OCI-LY7 (cell line): ENCODE results near the gene LSM14B. TPM values are rescaled to one million over a fixed set of nuclear protein-coding genes. Genes with fewer than 3 reads are reported as not detected.

Experiments
- BruUV-seq: library from RNA; stranded (reverse); fragments of 400-500 nt; replicated peaks from 2 replicates; lab custom pipeline; 2021; lab: Mats Ljungman, UMichigan
- CTCF ChIA-PET: fragments of 300-600 bp; sonication (Branson Sonifier 250); formaldehyde crosslinking; loops from one replicate; lab custom pipeline; 2022; ENCODE audit warnings: antibody characterized with exemption; ENCODE audit not compliant: unreplicated experiment; lab: Charles Lee
- POLR2A ChIA-PET: fragments of 300-600 bp; sonication (Branson Sonifier 250); formaldehyde crosslinking; loops from one replicate; lab custom pipeline; 2022; ENCODE audit warnings: antibody characterized with exemption; lab: Charles Lee
- DNase-seq: peaks from one replicate; pipeline ENCODE4 v3.0.0-alpha.2; 2015; ENCODE audit warnings: low spot score
- H2AFZ ChIP-seq: fragments of 200-600 bp; sonication (generic), shearing (Covaris generic); 2 replicates; pipeline ENCODE4 v1.6.1; 2014; ENCODE audit warnings: mild to moderate bottlenecking, antibody characterized with exemption, low read length, moderate library complexity
- H3K27ac ChIP-seq: fragments of 200-600 bp; sonication (generic); 2 replicates; pipeline ENCODE4 v1.5.1; 2014; ENCODE audit warnings: mixed run types, low read depth, mild to moderate bottlenecking, moderate library complexity, low read length, inconsistent platforms; ENCODE audit not compliant: poor library complexity, severe bottlenecking
- H3K36me3 ChIP-seq: fragments of 200-600 bp; sonication (generic); 2 replicates; pipeline ENCODE4 v1.6.1; 2014; ENCODE audit warnings: mild to moderate bottlenecking, antibody characterized with exemption, low read length, moderate library complexity, mixed read lengths; ENCODE audit not compliant: insufficient read depth
- H3K4me1 ChIP-seq: fragments of 200-600 bp; sonication (generic); 2 replicates; pipeline ENCODE4 v1.5.1; 2014; ENCODE audit warnings: mild to moderate bottlenecking, low read length; ENCODE audit not compliant: insufficient read depth, poor library complexity, severe bottlenecking
- H3K4me2 ChIP-seq: fragments of 200-600 bp; sonication (generic); 2 replicates; pipeline ENCODE4 v1.6.1; 2014; ENCODE audit warnings: mild to moderate bottlenecking, low read length
- H3K4me3 ChIP-seq: fragments of 200-600 bp; sonication (generic); 2 replicates; pipeline ENCODE4 v1.5.1; 2014; ENCODE audit warnings: mild to moderate bottlenecking, low read depth, low read length; ENCODE audit not compliant: poor library complexity, severe bottlenecking
- H3K79me2 ChIP-seq: fragments of 200-600 bp; sonication (generic); 2 replicates; pipeline ENCODE4 v1.6.1; 2016; ENCODE audit warnings: low read depth, mild to moderate bottlenecking, low read length, moderate library complexity, mixed read lengths; ENCODE audit not compliant: insufficient read depth
- H3K9me2 ChIP-seq: fragments of 200-600 bp; sonication (generic); 2 replicates; pipeline ENCODE4 v1.6.1; 2016; ENCODE audit warnings: mild to moderate bottlenecking, low read length, mixed read lengths; ENCODE audit not compliant: insufficient read depth
- H3K9me3 ChIP-seq: fragments of 200-600 bp; sonication (generic); 2 replicates; pipeline ENCODE4 v1.6.1; 2014; ENCODE audit warnings: mild to moderate bottlenecking, mixed run types, low read length, mixed read lengths
- H4K20me1 ChIP-seq: fragments of 200-600 bp; sonication (generic); 2 replicates; pipeline ENCODE4 v1.6.1; 2014; ENCODE audit warnings: mild to moderate bottlenecking, antibody characterized with exemption, low read length, moderate library complexity, mixed read lengths; ENCODE audit not compliant: insufficient read depth
- EZH2phosphoT487 ChIP-seq: fragments of 200-600 bp; sonication (generic); IDR thresholded peaks from 2 replicates; pipeline ENCODE4 v1.6.1; 2018; ENCODE audit warnings: low read depth, borderline replicate concordance, mild to moderate bottlenecking, mixed run types, antibody characterized with exemption, low read length, moderate library complexity, mixed read lengths
- intact Hi-C: fragments of 100-400 bp; cut with micrococcal nuclease; formaldehyde crosslinking; loops from one replicate; pipeline ENCODE4 v1.10.0; 2022; ENCODE audit not compliant: unreplicated experiment
- total RNA-seq, 2 experiments: library from RNA; depleted of rRNA in 1 of 2; stranded (reverse); fragments of >200 nt in 1 of 2; shearing (Covaris generic) in 1 of 2; gene quantifications; 2 replicates each; pipeline ENCODE4 v1.2.3, GENCODE V29; 2014 to 2022
- TF ChIP-seq, protein P1 (sequence below): fragments of 200-600 bp; sonication (generic); conservative IDR thresholded peaks from 2 replicates; pipeline ENCODE4 v1.5.1; 2014; ENCODE audit warnings: mild to moderate bottlenecking, antibody characterized with exemption, low read length, moderate library complexity, mixed read lengths

The LSM14B gene
- total RNA-seq, 2 experiments from 2014 or later = 44.7 to 53.7 TPM

DNA sequence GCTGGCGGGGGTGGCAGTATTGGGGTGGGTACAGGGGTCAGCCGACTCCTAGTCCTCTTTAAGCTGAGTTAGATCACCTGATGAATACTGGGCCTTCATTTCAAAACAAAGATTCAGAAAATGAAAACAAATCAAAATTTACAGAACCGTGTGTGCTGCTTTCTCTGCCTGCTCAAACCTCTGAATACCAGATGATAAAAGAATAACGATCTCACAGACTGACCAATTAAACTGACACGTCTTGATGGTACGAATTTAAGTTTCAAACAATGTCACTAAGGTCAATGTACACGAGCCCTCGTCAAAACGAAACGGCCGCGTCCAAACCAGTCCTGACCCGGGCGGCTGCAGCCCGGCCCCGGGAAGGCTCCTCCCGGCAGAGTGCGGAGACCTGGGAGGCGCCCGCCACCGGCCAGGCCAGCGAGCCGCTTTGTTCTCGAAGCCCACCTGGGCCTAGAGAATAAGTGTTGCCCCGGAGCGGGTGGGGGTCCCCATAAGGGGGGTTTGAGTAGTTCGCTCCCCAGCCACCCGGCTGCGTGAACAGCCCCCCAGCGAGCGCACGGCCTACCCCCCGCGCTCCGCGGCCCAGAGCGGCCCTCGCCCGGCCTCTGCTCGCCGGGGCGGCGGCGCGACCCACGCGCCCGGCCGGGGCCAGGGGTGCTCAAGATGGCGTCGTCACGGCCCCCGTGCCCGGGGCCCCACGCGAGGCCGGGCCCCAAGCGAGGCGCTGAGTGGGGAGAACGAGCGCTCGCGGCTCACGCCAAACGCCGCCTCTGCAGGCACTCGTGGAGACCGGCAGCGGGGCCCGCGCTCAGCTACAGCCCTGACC is 20.2 kb downstream of the LSM14B start:
- POLR2A ChIA-PET = interaction anchor here (1.0 to 1.3 kb wide), 2 partner anchors 22 to 42 kb away, joined by 3 to 5 read pairs; no protein-coding TSS in a partner anchor
- intact Hi-C loops = loop anchor here (1.0 to 5.0 kb wide), 3 partner anchors 20 to 75 kb away; partner anchors contain the start of genes LSM14B and TAF4
- Histone ChIP-seq H3K4me3 (peak overlapping the region; percentile 98), H3K27ac (peak overlapping the region; percentile 37), H4K20me1 (peaks cover 26% of the 10 kb centered on the region), H2AFZ (no peak overlapping the region), H3K9me3 (no peaks in the 10 kb centered on the region), H3K36me3 (peaks cover 51% of the 10 kb centered on the region), H3K4me1 (peaks cover 25% of the 10 kb centered on the region), H3K4me2 (peak overlapping the region; percentile 78), H3K79me2 (peaks cover 58% of the 10 kb centered on the region), H3K9me2 (no peaks in the 10 kb centered on the region)
- CTCF ChIA-PET = no interaction called here
- TF ChIP-seq EZH2phosphoT487 = no peak
- TF ChIP-seq, protein P1, sequence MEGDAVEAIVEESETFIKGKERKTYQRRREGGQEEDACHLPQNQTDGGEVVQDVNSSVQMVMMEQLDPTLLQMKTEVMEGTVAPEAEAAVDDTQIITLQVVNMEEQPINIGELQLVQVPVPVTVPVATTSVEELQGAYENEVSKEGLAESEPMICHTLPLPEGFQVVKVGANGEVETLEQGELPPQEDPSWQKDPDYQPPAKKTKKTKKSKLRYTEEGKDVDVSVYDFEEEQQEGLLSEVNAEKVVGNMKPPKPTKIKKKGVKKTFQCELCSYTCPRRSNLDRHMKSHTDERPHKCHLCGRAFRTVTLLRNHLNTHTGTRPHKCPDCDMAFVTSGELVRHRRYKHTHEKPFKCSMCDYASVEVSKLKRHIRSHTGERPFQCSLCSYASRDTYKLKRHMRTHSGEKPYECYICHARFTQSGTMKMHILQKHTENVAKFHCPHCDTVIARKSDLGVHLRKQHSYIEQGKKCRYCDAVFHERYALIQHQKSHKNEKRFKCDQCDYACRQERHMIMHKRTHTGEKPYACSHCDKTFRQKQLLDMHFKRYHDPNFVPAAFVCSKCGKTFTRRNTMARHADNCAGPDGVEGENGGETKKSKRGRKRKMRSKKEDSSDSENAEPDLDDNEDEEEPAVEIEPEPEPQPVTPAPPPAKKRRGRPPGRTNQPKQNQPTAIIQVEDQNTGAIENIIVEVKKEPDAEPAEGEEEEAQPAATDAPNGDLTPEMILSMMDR = no peak
- no TSS peak for BruUV-seq
- peak; percentile 28 for DNase-seq

DNA sequence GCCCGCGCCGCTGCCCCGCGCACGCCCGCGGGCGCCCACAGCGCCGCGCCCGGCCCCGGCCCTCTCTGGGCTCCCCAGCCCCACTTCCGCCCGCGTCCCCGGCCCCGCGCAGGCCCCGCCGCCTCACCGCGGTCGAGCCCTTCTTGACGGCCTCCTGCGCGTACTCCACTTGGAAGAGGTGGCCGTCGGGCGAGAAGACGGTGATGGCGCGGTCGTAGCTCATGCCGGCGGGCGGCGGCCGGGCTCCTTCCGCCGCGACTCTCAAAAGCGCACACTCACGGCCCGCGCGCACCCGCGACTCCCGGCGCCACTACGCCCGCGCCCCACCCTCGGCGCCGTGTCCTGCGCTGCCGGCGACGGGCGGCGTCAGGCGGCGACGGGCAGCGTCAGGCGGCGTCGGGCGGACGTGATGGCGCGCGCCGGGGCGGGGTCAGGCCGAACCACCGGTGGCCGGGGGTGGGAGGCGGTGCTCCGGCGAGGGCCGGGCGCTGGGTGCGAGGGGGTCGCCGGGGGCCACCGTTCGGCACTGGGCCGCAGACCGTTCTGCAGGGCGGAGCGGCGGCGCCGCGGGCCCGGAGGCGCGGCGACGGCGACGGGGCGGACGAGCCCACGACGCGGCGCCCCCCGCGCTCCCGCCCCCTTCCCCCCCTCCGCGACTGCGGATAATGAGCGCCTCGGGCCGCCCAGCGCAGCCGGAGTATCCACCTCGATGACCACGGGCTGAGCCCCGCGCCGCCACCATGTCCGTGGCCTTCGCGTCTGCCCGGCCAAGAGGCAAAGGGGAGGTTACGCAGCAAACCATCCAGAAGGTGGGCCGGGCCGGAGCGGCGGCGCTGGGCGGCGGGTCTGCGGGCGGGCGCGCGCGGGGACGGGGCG is 21.0 kb downstream of the LSM14B start, which contains the start of the genes PSMA7 and SS18L1:
PSMA7 (minus strand) TSS at position 314 of the 876 bp plus-strand sequence; CDS start at position 223, 91 bp downstream.
SS18L1 (plus strand) TSS at position 689 of the 876 bp plus-strand sequence; CDS start at position 741, 52 bp downstream.
- peak within 1 kb of the TSS; percentile 98 for H3K4me3 ChIP-seq
- TF ChIP-seq, protein P1 = no peak
- TF ChIP-seq EZH2phosphoT487 = no peak
- peaks cover 58% of the 10 kb centered on the region for H3K79me2 ChIP-seq
- H3K9me2 ChIP-seq = no peaks in the 10 kb centered on the region
- H4K20me1 ChIP-seq = peaks cover 26% of the 10 kb centered on the region
- peaks cover 42% of the 10 kb centered on the region for H3K36me3 ChIP-seq
- H3K4me2 ChIP-seq = peak within 1 kb of the TSS; percentile 78
- POLR2A ChIA-PET = interaction anchor here (1.3 kb wide), 1 partner anchor 41 kb away, joined by 3 read pairs; no protein-coding TSS in a partner anchor
- BruUV-seq = no TSS peak
- H3K27ac ChIP-seq = peak within 1 kb of the TSS; percentile 37
- H2AFZ ChIP-seq = no peak within 1 kb of the TSS
- CTCF ChIA-PET = no interaction called here
- intact Hi-C loops = loop anchor here (1.0 to 5.0 kb wide), 3 partner anchors 21 to 76 kb away; partner anchors contain the start of genes LSM14B and TAF4
- H3K4me1 ChIP-seq = peaks cover 25% of the 10 kb centered on the region
- no peaks in the 10 kb centered on the region for H3K9me3 ChIP-seq
- peak; percentile 93 for DNase-seq
